Endodermal cell (in vitro differentiated cells): ENCODE measurements around the gene MMEL1. TPM values are rescaled to one million over a fixed set of nuclear protein-coding genes. Genes with fewer than 3 reads are reported as not detected.

Experiments
- DNase-seq: peaks from one replicate; pipeline ENCODE4 v3.0.0-alpha.2; 2017
- H3K27ac ChIP-seq: 2 replicates; pipeline ENCODE4 v1.5.1; 2013; ENCODE audit warnings: mild to moderate bottlenecking, low read depth, low read length, moderate library complexity
- H3K27me3 ChIP-seq: 2 replicates; pipeline ENCODE4 v1.6.1; 2013; ENCODE audit warnings: mild to moderate bottlenecking, low read length, moderate library complexity; ENCODE audit not compliant: insufficient read depth, control insufficient read depth, poor library complexity, severe bottlenecking
- H3K36me3 ChIP-seq: 2 replicates; pipeline ENCODE4 v1.7.0; 2013; ENCODE audit warnings: mild to moderate bottlenecking, low read length, moderate library complexity; ENCODE audit not compliant: control insufficient read depth, insufficient read depth
- H3K4me1 ChIP-seq: one replicate; pipeline ENCODE4 v1.7.0; 2013; ENCODE audit warnings: low read length; ENCODE audit not compliant: control insufficient read depth, insufficient read depth
- H3K4me3 ChIP-seq: 2 replicates; pipeline ENCODE4 v1.5.1; 2013; ENCODE audit warnings: mild to moderate bottlenecking, low read length, moderate library complexity
- H3K9ac ChIP-seq: 2 replicates; pipeline ENCODE4 v1.6.1; 2013; ENCODE audit warnings: mild to moderate bottlenecking, low read length, moderate library complexity; ENCODE audit not compliant: poor library complexity, severe bottlenecking; ENCODE audit errors: extremely low read depth
- H3K9me3 ChIP-seq: 2 replicates; pipeline ENCODE4 v1.6.1; 2013; ENCODE audit warnings: mild to moderate bottlenecking, low read length, moderate library complexity; ENCODE audit not compliant: control insufficient read depth
- H3K27ac Mint-ChIP-seq: 2 replicates; pipeline ENCODE4 v1.8.0; 2020; ENCODE audit warnings: mixed read lengths
- H3K27me3 Mint-ChIP-seq: 2 replicates; pipeline ENCODE4 v1.8.0; 2021; ENCODE audit warnings: mild to moderate bottlenecking, mixed read lengths; ENCODE audit not compliant: insufficient read depth
- H3K36me3 Mint-ChIP-seq: 2 replicates; pipeline ENCODE4 v1.8.0; 2020; ENCODE audit warnings: low read depth, mixed read lengths
- H3K4me1 Mint-ChIP-seq: 2 replicates; pipeline ENCODE4 v1.8.0; 2020; ENCODE audit warnings: mixed read lengths
- H3K4me3 Mint-ChIP-seq: 2 replicates; pipeline ENCODE4 v1.8.0; 2020; ENCODE audit warnings: mild to moderate bottlenecking, moderate library complexity, mixed read lengths
- H3K9me3 Mint-ChIP-seq: 2 replicates; pipeline ENCODE4 v1.8.0; 2020; ENCODE audit warnings: mild to moderate bottlenecking, mixed read lengths
- CTCF ChIP-seq: fragments of 200-600 bp; sonication (generic); conservative IDR thresholded peaks from 2 replicates; pipeline ENCODE4 v1.5.0; 2021; ENCODE audit warnings: antibody characterized with exemption, mild to moderate bottlenecking
- WGBS, 2 experiments: methylation state at CpG; one replicate each; pipeline versions ENCODE4 v1.1.5 to v1.1.7; 2013; ENCODE audit warnings: missing lambda C conversion rate in 2 of 2, mixed read lengths in 1 of 2; ENCODE audit not compliant: insufficient coverage in 1 of 2, insufficient read length in 1 of 2; 5-methylcytosine and 5-hydroxymethylcytosine counted together
- total RNA-seq, 2 donors: library from RNA; stranded (reverse); fragmentation: NEBNext Ultra II Directional in 1 of 2; extraction: Animal tissue kit (Norgen Biotek cat#: 25700) in 1 of 2; gene quantifications; 2 replicates in 1 of 2; 3 replicates in 1 of 2; pipeline ENCODE4 v1.2.1, GENCODE V29; 2021

Gene MMEL1
- total RNA-seq, 2 donors from 2014 or later = 0.42 TPM; not detected in 1

- H3K4me1 ChIP-seq = no peaks in the 10 kb centered on the region
- H3K4me3 ChIP-seq = peak overlapping the region; percentile 78
- H3K27ac ChIP-seq = no peak overlapping the region
- DNase-seq = no peak
- Mint-ChIP-seq H3K27me3 (peaks cover 22% of the 10 kb centered on the region), H3K27ac (no peak overlapping the region), H3K4me3 (peak overlapping the region; percentile 73), H3K9me3 (peaks cover 21% of the 10 kb centered on the region), H3K36me3 (no peaks in the 10 kb centered on the region), H3K4me1 (peaks cover 3% of the 10 kb centered on the region)
- H3K27me3 ChIP-seq = no peaks in the 10 kb centered on the region
- WGBS, 2 experiments = 40 to 47% methylated on average over 9 to 24 of the region's 24 CpGs
- no peaks in the 10 kb centered on the region for H3K36me3 ChIP-seq
- TF ChIP-seq CTCF = no peak
- H3K9ac ChIP-seq = no peak overlapping the region
- H3K9me3 ChIP-seq = peaks cover 22% of the 10 kb centered on the region
Measured at GRCh38 chr1:2643414-2644077, 10.7 kb upstream of the MMEL1 start.

GRCh38 chr1:2642560-2643413, 10.0 kb upstream of the MMEL1 start:
- H3K4me1 ChIP-seq = no peaks in the 10 kb centered on the region
- WGBS, 2 experiments = 14 to 31% methylated on average over 58 to 84 of the region's 84 CpGs
- no peak overlapping the region for H3K27ac Mint-ChIP-seq
- peak; percentile 97 for DNase-seq
- peak overlapping the region; percentile 78 for H3K4me3 ChIP-seq
- peaks cover 30% of the 10 kb centered on the region for H3K27me3 Mint-ChIP-seq
- H3K36me3 Mint-ChIP-seq = no peaks in the 10 kb centered on the region
- peak; percentile 17 for TF ChIP-seq CTCF
- peak overlapping the region; percentile 73 for H3K4me3 Mint-ChIP-seq
- H3K36me3 ChIP-seq = no peaks in the 10 kb centered on the region
- H3K4me1 Mint-ChIP-seq = peaks cover 3% of the 10 kb centered on the region
- peaks cover 15% of the 10 kb centered on the region for H3K9me3 ChIP-seq
- peaks cover 14% of the 10 kb centered on the region for H3K9me3 Mint-ChIP-seq
- peak overlapping the region; percentile 47 for H3K9ac ChIP-seq
- no peaks in the 10 kb centered on the region for H3K27me3 ChIP-seq
- H3K27ac ChIP-seq = no peak overlapping the region

- Histone ChIP-seq H3K27ac (no peak overlapping the region), H3K36me3 (no peaks in the 10 kb centered on the region), H3K27me3 (no peaks in the 10 kb centered on the region), H3K4me3 (peak overlapping the region; percentile 78), H3K9ac (peak overlapping the region; percentile 47), H3K4me1 (no peaks in the 10 kb centered on the region), H3K9me3 (peaks cover 18% of the 10 kb centered on the region)
- peaks cover 16% of the 10 kb centered on the region for H3K9me3 Mint-ChIP-seq
- peaks cover 36% of the 10 kb centered on the region for H3K27me3 Mint-ChIP-seq
- no peak overlapping the region for H3K27ac Mint-ChIP-seq
- H3K4me3 Mint-ChIP-seq = peak overlapping the region; percentile 73
- 45 to 60% methylated on average over 6 to 11 of the region's 11 CpGs for WGBS, 2 experiments
- no peak for TF ChIP-seq CTCF
- no peaks in the 10 kb centered on the region for H3K36me3 Mint-ChIP-seq
- peaks cover 3% of the 10 kb centered on the region for H3K4me1 Mint-ChIP-seq
- DNase-seq = peak; percentile 44
Measured at GRCh38 chr1:2642131-2642559, 9.3 kb upstream of the MMEL1 start.
